ENCODE measurements around the gene NFE2L2.

DNA sequence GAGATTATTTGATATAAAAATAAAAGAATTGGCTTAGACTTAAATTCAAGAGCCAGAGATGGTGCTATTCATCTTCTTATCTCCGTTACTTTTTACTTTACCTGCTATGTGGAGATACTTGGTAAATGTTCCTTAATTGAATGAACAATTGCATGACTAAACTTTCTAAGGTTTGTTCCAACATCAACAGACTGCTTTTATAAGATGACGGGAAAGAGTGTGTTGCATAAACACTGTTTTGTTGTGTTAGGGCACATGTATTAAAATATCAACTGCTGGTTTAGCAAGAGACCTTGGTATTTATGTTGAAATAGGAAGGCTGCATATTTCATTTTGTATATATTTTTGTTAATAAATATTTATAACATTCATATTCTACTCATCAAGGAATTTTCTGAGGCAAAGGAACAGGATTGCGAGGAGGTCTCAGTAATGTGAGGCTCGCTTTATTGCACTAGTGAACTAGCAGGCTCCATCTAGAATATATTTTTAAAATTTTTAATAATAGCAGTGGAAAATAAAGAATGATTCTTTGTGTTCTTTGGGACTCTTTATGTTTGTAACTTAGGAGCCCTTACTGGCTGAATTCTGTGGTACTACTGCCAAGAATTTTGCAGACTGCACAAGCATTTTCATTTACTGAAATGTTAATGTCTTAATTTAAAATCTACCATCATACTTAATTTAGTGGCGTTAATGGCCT lies 10.7 kb upstream of the NFE2L2 start:
- TF ChIP-seq EZH2 (IDR thresholded peaks at IDR 0.05; ENCODE audit: borderline replicate concordance, low read depth, low read length) (no peak), ZNF318 (IDR thresholded peaks at IDR 0.05; ENCODE audit: borderline replicate concordance in 1 of 2, low read depth in 1 of 2) (no peak), THAP7 (CRISPR knock-in tag; IDR thresholded peaks at IDR 0.05) (no peak), GTF3C2 (IDR thresholded peaks at IDR 0.05; ENCODE audit: borderline replicate concordance, extremely low read depth, insufficient read length) (no peak), TEAD4 (IDR thresholded peaks at IDR 0.05; ENCODE audit: low read length) (no peak), TEAD4 (CRISPR knock-in tag; IDR thresholded peaks at IDR 0.05; ENCODE audit: borderline replicate concordance) (no peak), ZNF24 (IDR thresholded peaks at IDR 0.05) (no peak), TAF1 (IDR thresholded peaks at IDR 0.05; ENCODE audit: control insufficient read depth, extremely low read depth, insufficient read depth, low read length, severe bottlenecking) (no peak), LEF1 (IDR thresholded peaks at IDR 0.05) (no peak), SREBF2 (CRISPR knock-in tag; IDR thresholded peaks at IDR 0.05) (no peak)
- TF ChIP-seq, protein P1, sequence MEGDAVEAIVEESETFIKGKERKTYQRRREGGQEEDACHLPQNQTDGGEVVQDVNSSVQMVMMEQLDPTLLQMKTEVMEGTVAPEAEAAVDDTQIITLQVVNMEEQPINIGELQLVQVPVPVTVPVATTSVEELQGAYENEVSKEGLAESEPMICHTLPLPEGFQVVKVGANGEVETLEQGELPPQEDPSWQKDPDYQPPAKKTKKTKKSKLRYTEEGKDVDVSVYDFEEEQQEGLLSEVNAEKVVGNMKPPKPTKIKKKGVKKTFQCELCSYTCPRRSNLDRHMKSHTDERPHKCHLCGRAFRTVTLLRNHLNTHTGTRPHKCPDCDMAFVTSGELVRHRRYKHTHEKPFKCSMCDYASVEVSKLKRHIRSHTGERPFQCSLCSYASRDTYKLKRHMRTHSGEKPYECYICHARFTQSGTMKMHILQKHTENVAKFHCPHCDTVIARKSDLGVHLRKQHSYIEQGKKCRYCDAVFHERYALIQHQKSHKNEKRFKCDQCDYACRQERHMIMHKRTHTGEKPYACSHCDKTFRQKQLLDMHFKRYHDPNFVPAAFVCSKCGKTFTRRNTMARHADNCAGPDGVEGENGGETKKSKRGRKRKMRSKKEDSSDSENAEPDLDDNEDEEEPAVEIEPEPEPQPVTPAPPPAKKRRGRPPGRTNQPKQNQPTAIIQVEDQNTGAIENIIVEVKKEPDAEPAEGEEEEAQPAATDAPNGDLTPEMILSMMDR (IDR thresholded peaks at IDR 0.05 in 2 of 3, conservative IDR thresholded peaks at IDR 0.05 in 1 of 3; ENCODE audit: insufficient read depth in 2 of 3, low read depth in 1 of 3, low read length in 3 of 3): no peak
- TF ChIP-seq, protein P2, sequence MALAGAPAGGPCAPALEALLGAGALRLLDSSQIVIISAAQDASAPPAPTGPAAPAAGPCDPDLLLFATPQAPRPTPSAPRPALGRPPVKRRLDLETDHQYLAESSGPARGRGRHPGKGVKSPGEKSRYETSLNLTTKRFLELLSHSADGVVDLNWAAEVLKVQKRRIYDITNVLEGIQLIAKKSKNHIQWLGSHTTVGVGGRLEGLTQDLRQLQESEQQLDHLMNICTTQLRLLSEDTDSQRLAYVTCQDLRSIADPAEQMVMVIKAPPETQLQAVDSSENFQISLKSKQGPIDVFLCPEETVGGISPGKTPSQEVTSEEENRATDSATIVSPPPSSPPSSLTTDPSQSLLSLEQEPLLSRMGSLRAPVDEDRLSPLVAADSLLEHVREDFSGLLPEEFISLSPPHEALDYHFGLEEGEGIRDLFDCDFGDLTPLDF (CRISPR knock-in tag; IDR thresholded peaks at IDR 0.05): no peak
- TF ChIP-seq, protein P3, sequence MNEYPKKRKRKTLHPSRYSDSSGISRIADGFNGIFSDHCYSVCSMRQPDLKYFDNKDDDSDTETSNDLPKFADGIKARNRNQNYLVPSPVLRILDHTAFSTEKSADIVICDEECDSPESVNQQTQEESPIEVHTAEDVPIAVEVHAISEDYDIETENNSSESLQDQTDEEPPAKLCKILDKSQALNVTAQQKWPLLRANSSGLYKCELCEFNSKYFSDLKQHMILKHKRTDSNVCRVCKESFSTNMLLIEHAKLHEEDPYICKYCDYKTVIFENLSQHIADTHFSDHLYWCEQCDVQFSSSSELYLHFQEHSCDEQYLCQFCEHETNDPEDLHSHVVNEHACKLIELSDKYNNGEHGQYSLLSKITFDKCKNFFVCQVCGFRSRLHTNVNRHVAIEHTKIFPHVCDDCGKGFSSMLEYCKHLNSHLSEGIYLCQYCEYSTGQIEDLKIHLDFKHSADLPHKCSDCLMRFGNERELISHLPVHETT (CRISPR knock-in tag; conservative IDR thresholded peaks at IDR 0.05 in 1 of 2, IDR thresholded peaks at IDR 0.05 in 1 of 2): no peak

All from K562 (cell line).